Endothelial cell of umbilical vein (primary cell): ENCODE data around the gene CFP. TPM values are rescaled to one million over a fixed set of nuclear protein-coding genes. Genes with fewer than 3 reads are reported as not detected.

Source experiments
- BruUV-seq: library from RNA; stranded (reverse); fragments of 400-500 nt; replicated peaks from 2 replicates; lab custom pipeline; 2021; lab: Mats Ljungman, UMichigan
- CTCF ChIA-PET: fragments of 300-600, 350-600 bp; sonication (Branson Sonifier 250); formaldehyde crosslinking; loops from one replicate; lab custom pipeline; 2021; ENCODE audit warnings: antibody characterized with exemption, inconsistent platforms; lab: Charles Lee
- POLR2A ChIA-PET: fragments of 300-600, 350-600 bp; sonication (Branson Sonifier 250); formaldehyde crosslinking; loops from one replicate; lab custom pipeline; 2021; ENCODE audit warnings: antibody characterized with exemption, inconsistent platforms; lab: Charles Lee
- DNase-seq: peaks from one replicate; pipeline ENCODE4 v3.0.0-alpha.2; 2011; ENCODE audit warnings: low read depth, low spot score
- FAIRE-seq: peaks from 2 replicates; lab custom pipeline; 2011; peaks lifted over from hg19 to GRCh38; lab: Jason Lieb, UNC
- H2AFZ ChIP-seq: 2 replicates; pipeline ENCODE4 v1.6.0; 2012; ENCODE audit warnings: low read depth, low read length, control low read depth, inconsistent platforms
- H3K27ac ChIP-seq: 2 replicates; pipeline ENCODE4 v1.5.1; 2011; ENCODE audit warnings: low read depth, mild to moderate bottlenecking, control low read depth, low read length, moderate library complexity; ENCODE audit not compliant: insufficient read depth
- H3K27me3 ChIP-seq, 2 experiments: 2 replicates each; pipeline versions ENCODE4 v1.6.0 to v1.6.1; 2011; ENCODE audit warnings: low read length in 2 of 2, mixed read lengths in 1 of 2; ENCODE audit not compliant: control insufficient read depth in 2 of 2, insufficient read depth in 2 of 2
- H3K36me3 ChIP-seq, 2 experiments: 2 replicates in 1 of 2; 3 replicates in 1 of 2; pipeline ENCODE4 v1.5.1; 2011; ENCODE audit warnings: low read length in 2 of 2, mild to moderate bottlenecking in 1 of 2, moderate library complexity in 1 of 2; ENCODE audit not compliant: control insufficient read depth in 2 of 2, insufficient read depth in 2 of 2; ENCODE audit errors: extremely low read depth in 1 of 2
- H3K4me1 ChIP-seq: 3 replicates; pipeline ENCODE4 v1.5.1; 2011; ENCODE audit warnings: mild to moderate bottlenecking, low read length; ENCODE audit not compliant: control insufficient read depth, insufficient read depth; ENCODE audit errors: extremely low read depth
- H3K4me2 ChIP-seq: 2 replicates; pipeline ENCODE4 v1.6.1; 2011; ENCODE audit warnings: low read length, control low read depth, mixed read lengths; ENCODE audit not compliant: insufficient read depth
- H3K4me3 ChIP-seq, 3 experiments: fragments of 200-600 bp in 1 of 3; sonication (generic), shearing (Covaris generic) in 1 of 3; replicated peaks in 1 of 3; 2 replicates each; pipeline ENCODE4 v1.5.1; 2011 to 2016; ENCODE audit warnings: control low read depth in 3 of 3, low read length in 3 of 3, mild to moderate bottlenecking in 2 of 3, inconsistent platforms in 1 of 3, low read depth in 1 of 3, moderate library complexity in 1 of 3; ENCODE audit not compliant: insufficient read depth in 1 of 3
- H3K79me2 ChIP-seq: 2 replicates; pipeline ENCODE4 v1.6.0; 2012; ENCODE audit warnings: low read length, inconsistent platforms; ENCODE audit not compliant: control insufficient read depth, insufficient read depth
- H3K9ac ChIP-seq: replicated peaks from 2 replicates; pipeline ENCODE3; 2011; ENCODE audit warnings: low read length, control low read depth; ENCODE audit not compliant: insufficient read depth; ENCODE audit errors: extremely low read depth
- H3K9me1 ChIP-seq: replicated peaks from 3 replicates; pipeline ENCODE4 v1.6.0; 2011; ENCODE audit warnings: mild to moderate bottlenecking, low read length; ENCODE audit not compliant: control insufficient read depth, insufficient read depth; ENCODE audit errors: extremely low read depth
- H3K9me3 ChIP-seq: replicated peaks from 2 replicates; pipeline ENCODE4 v1.5.1; 2012; ENCODE audit warnings: low read length, inconsistent platforms; ENCODE audit not compliant: control insufficient read depth, insufficient read depth
- H4K20me1 ChIP-seq: replicated peaks from 2 replicates; pipeline ENCODE3; 2011; ENCODE audit warnings: mild to moderate bottlenecking, low read length; ENCODE audit not compliant: control insufficient read depth, insufficient read depth; ENCODE audit errors: extremely low read depth
- EZH2 ChIP-seq: IDR thresholded peaks from 2 replicates; pipeline ENCODE4 v1.6.1; 2012; ENCODE audit warnings: borderline replicate concordance, low read depth, mild to moderate bottlenecking, moderate library complexity, low read length, inconsistent platforms; ENCODE audit not compliant: severe bottlenecking
- FOS ChIP-seq: IDR thresholded peaks from 2 replicates; pipeline ENCODE4 v1.6.1; 2011; ENCODE audit warnings: mild to moderate bottlenecking, low read length, moderate library complexity, borderline replicate concordance; ENCODE audit not compliant: insufficient read depth
- GATA2 ChIP-seq: IDR thresholded peaks from 2 replicates; pipeline ENCODE4 v1.7.0; 2011; ENCODE audit warnings: low read depth, mild to moderate bottlenecking, moderate library complexity, mixed read lengths, low read length; ENCODE audit not compliant: insufficient read length, insufficient read depth
- JUN ChIP-seq: IDR thresholded peaks from 2 replicates; pipeline ENCODE4 v1.6.1; 2011; ENCODE audit warnings: borderline replicate concordance, low read depth; ENCODE audit not compliant: insufficient read length, insufficient read depth
- MAX ChIP-seq: IDR thresholded peaks from 2 replicates; pipeline ENCODE4 v1.6.1; 2011; ENCODE audit not compliant: insufficient read depth, insufficient read length
- MYC ChIP-seq: IDR thresholded peaks from one replicate; pipeline ENCODE4 v1.6.1; 2011; ENCODE audit warnings: mild to moderate bottlenecking, low read depth, low read length
- POLR2A ChIP-seq: IDR thresholded peaks from 2 replicates; pipeline ENCODE4 v1.6.1; 2012; ENCODE audit warnings: low read depth, mild to moderate bottlenecking, control low read depth, low read length
- POLR2AphosphoS5 ChIP-seq: IDR thresholded peaks from 2 replicates; pipeline ENCODE4 v1.6.1; 2012; ENCODE audit warnings: low read depth, mild to moderate bottlenecking, control low read depth, low read length, moderate library complexity; ENCODE audit not compliant: insufficient read depth
- dilution Hi-C: fragments of 300-500 bp; cut with MboI; formaldehyde crosslinking; loops from one replicate; pipeline ENCODE4 v1.15.0; 2019; ENCODE audit warnings: low sequenced_read_pairs; ENCODE audit not compliant: extremely low pct_ligation_motif_present
- intact Hi-C: fragments of 100-400 bp; cut with micrococcal nuclease; formaldehyde crosslinking; loops from one replicate; pipeline ENCODE4 v1.10.0; 2022
- polyA plus RNA-seq, 4 experiments: library from polyadenylated mRNA; depleted of rRNA in 3 of 4; stranded (reverse) in 3 of 4; unstranded in 1 of 4; fragments of >200 nt; gene quantifications; 2 replicates each; pipeline versions ENCODE4 v1.2.1 to v1.2.3, GENCODE V29; 2011 to 2012; ENCODE audit warnings: missing spikeins in 1 of 4
- total RNA-seq: library from RNA; stranded (reverse); gene quantifications from 2 replicates; pipeline ENCODE4 v1.2.3, GENCODE V29; 2021

Gene CFP
- total and polyA plus RNA-seq, 2 donors (not counting 3 experiments of a cell fraction or from before 2014, with no cell fraction given): 0.69 to 1.00 TPM

GRCh38 chrX:47586043-47586787 lies 43.5 kb downstream of the CFP start:
- Histone ChIP-seq H3K9me3 (no peaks in the 10 kb centered on the region), H3K9me1 (no peaks in the 10 kb centered on the region), H3K4me2 (no peak overlapping the region), H3K9ac (no peak overlapping the region), H3K27me3 (no peaks in the 10 kb centered on the region), H3K4me3 (no peak overlapping the region), H3K27ac (no peak overlapping the region), H3K4me1 (peaks cover 26% of the 10 kb centered on the region), H4K20me1 (no peaks in the 10 kb centered on the region), H3K79me2 (peaks cover 3% of the 10 kb centered on the region), H3K36me3 (peaks cover 0 to 2% of the 10 kb centered on the region in 2 experiments), H2AFZ (no peak overlapping the region)
- TF ChIP-seq EZH2 (no peak), MYC (no peak), MAX (no peak), POLR2AphosphoS5 (no peak), POLR2A (no peak), JUN (no peak), FOS (no peak)
- ChIA-PET POLR2A (no interaction called here), CTCF (interaction anchor here (1.4 kb wide), 1 partner anchor 58 kb away, joined by 3 read pairs; no protein-coding TSS in a partner anchor)
- DNase-seq: no peak
- no peak for FAIRE-seq
- dilution Hi-C loops (no loop called here), intact Hi-C loops (no loop called here)
- no TSS peak for BruUV-seq

GRCh38 chrX:47585273-47585672 lies 44.5 kb downstream of the CFP start:
- Histone ChIP-seq H3K27me3 (no peaks in the 10 kb centered on the region), H3K79me2 (peaks cover 3% of the 10 kb centered on the region), H2AFZ (no peak overlapping the region), H3K9ac (no peak overlapping the region), H3K4me1 (peaks cover 26% of the 10 kb centered on the region), H3K36me3 (peaks cover 0 to 2% of the 10 kb centered on the region in 2 experiments), H3K4me3 (no peak overlapping the region), H4K20me1 (no peaks in the 10 kb centered on the region), H3K27ac (no peak overlapping the region), H3K4me2 (no peak overlapping the region), H3K9me3 (no peaks in the 10 kb centered on the region), H3K9me1 (no peaks in the 10 kb centered on the region)
- BruUV-seq: no TSS peak
- ChIA-PET POLR2A (no interaction called here), CTCF (interaction anchor here (1.4 kb wide), 1 partner anchor 59 kb away, joined by 3 read pairs; no protein-coding TSS in a partner anchor)
- intact Hi-C loops: no loop called here
- TF ChIP-seq POLR2AphosphoS5 (no peak), JUN (no peak), GATA2 (no peak), EZH2 (no peak), MAX (no peak)
- FAIRE-seq (no peak), DNase-seq (no peak)
- dilution Hi-C loops: no loop called here
